ENCODE measurements around the gene HAP1.

DNA sequence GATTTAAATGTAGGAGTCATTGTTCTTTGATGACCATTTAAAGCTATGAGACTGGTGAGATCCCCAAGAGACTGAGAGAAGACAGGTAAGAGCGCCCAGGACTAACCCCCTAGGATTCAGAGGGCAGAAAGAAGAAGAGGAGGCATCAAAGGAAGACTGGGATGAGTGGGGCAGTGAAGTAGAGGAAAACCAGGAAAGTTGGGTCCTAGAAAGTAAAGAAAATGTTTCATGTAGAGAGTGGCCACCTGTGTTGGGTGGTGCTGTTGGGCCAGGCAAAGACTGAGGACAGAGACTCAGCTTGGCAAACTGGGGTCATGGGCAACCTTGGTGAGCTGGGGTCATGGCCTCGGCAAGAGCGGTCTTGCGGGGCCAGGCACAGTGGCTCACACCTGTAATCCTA is 1.3 kb upstream of the HAP1 start:
- TF ChIP-seq CTCF (IDR thresholded peaks at IDR 0.05) (no peak), TEAD4 (IDR thresholded peaks at IDR 0.05; ENCODE audit: borderline replicate concordance, insufficient read depth) (no peak), POLR2AphosphoS5 (IDR thresholded peaks at IDR 0.05; ENCODE audit: low read depth, low read length) (no peak), EZH2phosphoT487 (IDR thresholded peaks at IDR 0.05; ENCODE audit: borderline replicate concordance, low read depth) (no peak), RFX5 (IDR thresholded peaks at IDR 0.05; ENCODE audit: low read length) (no peak), YY1 (IDR thresholded peaks at IDR 0.05; ENCODE audit: low read depth) (no peak), TAF1 (IDR thresholded peaks at IDR 0.05; ENCODE audit: borderline replicate concordance, low read depth, low read length) (no peak), ZBTB33 (IDR thresholded peaks at IDR 0.05; ENCODE audit: borderline replicate concordance, low read depth) (no peak), FOXM1 (IDR thresholded peaks at IDR 0.05; ENCODE audit: low read depth) (no peak), FOSL2 (IDR thresholded peaks at IDR 0.05; ENCODE audit: borderline replicate concordance, low read depth) (no peak), SIN3A (IDR thresholded peaks at IDR 0.05; ENCODE audit: borderline replicate concordance, low read depth, low read length) (no peak), RXRA (IDR thresholded peaks at IDR 0.05; ENCODE audit: borderline replicate concordance, low read depth) (no peak), CHD2 (IDR thresholded peaks at IDR 0.05; ENCODE audit: low read length, partially characterized antibody) (no peak)
- TF ChIP-seq, protein P1, sequence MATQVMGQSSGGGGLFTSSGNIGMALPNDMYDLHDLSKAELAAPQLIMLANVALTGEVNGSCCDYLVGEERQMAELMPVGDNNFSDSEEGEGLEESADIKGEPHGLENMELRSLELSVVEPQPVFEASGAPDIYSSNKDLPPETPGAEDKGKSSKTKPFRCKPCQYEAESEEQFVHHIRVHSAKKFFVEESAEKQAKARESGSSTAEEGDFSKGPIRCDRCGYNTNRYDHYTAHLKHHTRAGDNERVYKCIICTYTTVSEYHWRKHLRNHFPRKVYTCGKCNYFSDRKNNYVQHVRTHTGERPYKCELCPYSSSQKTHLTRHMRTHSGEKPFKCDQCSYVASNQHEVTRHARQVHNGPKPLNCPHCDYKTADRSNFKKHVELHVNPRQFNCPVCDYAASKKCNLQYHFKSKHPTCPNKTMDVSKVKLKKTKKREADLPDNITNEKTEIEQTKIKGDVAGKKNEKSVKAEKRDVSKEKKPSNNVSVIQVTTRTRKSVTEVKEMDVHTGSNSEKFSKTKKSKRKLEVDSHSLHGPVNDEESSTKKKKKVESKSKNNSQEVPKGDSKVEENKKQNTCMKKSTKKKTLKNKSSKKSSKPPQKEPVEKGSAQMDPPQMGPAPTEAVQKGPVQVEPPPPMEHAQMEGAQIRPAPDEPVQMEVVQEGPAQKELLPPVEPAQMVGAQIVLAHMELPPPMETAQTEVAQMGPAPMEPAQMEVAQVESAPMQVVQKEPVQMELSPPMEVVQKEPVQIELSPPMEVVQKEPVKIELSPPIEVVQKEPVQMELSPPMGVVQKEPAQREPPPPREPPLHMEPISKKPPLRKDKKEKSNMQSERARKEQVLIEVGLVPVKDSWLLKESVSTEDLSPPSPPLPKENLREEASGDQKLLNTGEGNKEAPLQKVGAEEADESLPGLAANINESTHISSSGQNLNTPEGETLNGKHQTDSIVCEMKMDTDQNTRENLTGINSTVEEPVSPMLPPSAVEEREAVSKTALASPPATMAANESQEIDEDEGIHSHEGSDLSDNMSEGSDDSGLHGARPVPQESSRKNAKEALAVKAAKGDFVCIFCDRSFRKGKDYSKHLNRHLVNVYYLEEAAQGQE (IDR thresholded peaks at IDR 0.05; ENCODE audit: low read depth, low read length), result no peak

Data from SK-N-SH (cell line).